H1 (cell line): ENCODE results near the gene FLT3. TPM values are rescaled to one million over a fixed set of nuclear protein-coding genes. Genes with fewer than 3 reads are reported as not detected.

Experiments used
- CTCF ChIA-PET: fragments of 300-600 bp; sonication (Branson Sonifier 250); formaldehyde crosslinking; loops from one replicate; lab custom pipeline; 2021; ENCODE audit not compliant: partially characterized antibody; lab: Charles Lee
- POLR2A ChIA-PET: fragments of 300-600 bp; sonication (Branson Sonifier 250); formaldehyde crosslinking; loops from one replicate; lab custom pipeline; 2021; ENCODE audit warnings: inconsistent platforms; ENCODE audit not compliant: partially characterized antibody; lab: Charles Lee
- DNase-seq, 2 experiments: peaks; one replicate each; pipeline versions ENCODE4 v3.0.0 to v3.0.0-alpha.2; 2010 to 2022; ENCODE audit warnings: low spot score in 2 of 2, low read depth in 1 of 2, mixed read lengths in 1 of 2
- FAIRE-seq: peaks from 2 replicates; lab custom pipeline; 2011; peaks lifted over from hg19 to GRCh38; lab: Jason Lieb, UNC
- H2AFZ ChIP-seq: 2 replicates; pipeline ENCODE4 v1.8.1; 2012; ENCODE audit warnings: low read length, inconsistent platforms
- H2AK5ac ChIP-seq: 2 replicates; pipeline ENCODE4 v1.6.1; 2013; ENCODE audit warnings: low read depth, low read length
- H2BK120ac ChIP-seq: replicated peaks from 2 replicates; pipeline ENCODE3; 2013; ENCODE audit warnings: low read depth, low read length, inconsistent platforms
- H2BK12ac ChIP-seq: 2 replicates; pipeline ENCODE4 v1.6.1; 2013; ENCODE audit warnings: low read depth, low read length
- H2BK15ac ChIP-seq: 2 replicates; pipeline ENCODE4 v1.6.1; 2013; ENCODE audit warnings: low read length
- H2BK20ac ChIP-seq: 2 replicates; pipeline ENCODE4 v1.6.1; 2013; ENCODE audit warnings: low read length
- H2BK5ac ChIP-seq: 2 replicates; pipeline ENCODE4 v1.6.1; 2013; ENCODE audit warnings: low read depth, low read length
- H3K14ac ChIP-seq: 2 replicates; pipeline ENCODE4 v1.6.1; 2013; ENCODE audit warnings: inconsistent platforms; ENCODE audit not compliant: insufficient read length
- H3K18ac ChIP-seq: 2 replicates; pipeline ENCODE4 v1.6.1; 2013; ENCODE audit warnings: low read length; ENCODE audit errors: extremely low read depth
- H3K23ac ChIP-seq: 2 replicates; pipeline ENCODE4 v1.6.1; 2013; ENCODE audit warnings: inconsistent platforms; ENCODE audit not compliant: insufficient read length
- H3K23me2 ChIP-seq: 2 replicates; pipeline ENCODE4 v1.6.1; 2013; ENCODE audit warnings: low read depth, low read length
- H3K27ac ChIP-seq: 2 replicates; pipeline ENCODE4 v1.6.1; 2011; ENCODE audit warnings: low read depth, low read length, inconsistent platforms
- H3K27me3 ChIP-seq, 4 experiments: replicated peaks in 1 of 4; 1 replicate in 1 of 4; 2 replicates in 3 of 4; pipeline versions ENCODE4 v1.6.1 to v1.8.1; 2011 to 2013; ENCODE audit warnings: low read length in 3 of 4, mild to moderate bottlenecking in 3 of 4, inconsistent platforms in 2 of 4, mixed read lengths in 2 of 4, moderate library complexity in 1 of 4; ENCODE audit not compliant: control insufficient read depth in 3 of 4, insufficient read depth in 3 of 4; ENCODE audit errors: extremely low read depth in 1 of 4
- H3K36me3 ChIP-seq, 4 experiments: 2 replicates each; pipeline versions ENCODE4 v1.6.1 to v1.8.1; 2011 to 2013; ENCODE audit warnings: mild to moderate bottlenecking in 4 of 4, low read length in 3 of 4, moderate library complexity in 2 of 4, control low read depth in 1 of 4, inconsistent platforms in 1 of 4; ENCODE audit not compliant: insufficient read depth in 4 of 4, control insufficient read depth in 2 of 4
- H3K4ac ChIP-seq: replicated peaks from 2 replicates; pipeline ENCODE3; 2013; ENCODE audit warnings: low read length, low read depth, mixed read lengths, inconsistent platforms; ENCODE audit not compliant: insufficient read length
- H3K4me1 ChIP-seq, 4 experiments: replicated peaks in 1 of 4; 1 replicate in 1 of 4; 2 replicates in 3 of 4; pipeline versions ENCODE4 v1.6.1 to v1.8.1; 2011 to 2013; ENCODE audit warnings: low read length in 3 of 4, inconsistent platforms in 2 of 4, mixed read lengths in 1 of 4; ENCODE audit not compliant: insufficient read depth in 4 of 4, control insufficient read depth in 3 of 4
- H3K4me2 ChIP-seq, 2 experiments: 2 replicates each; pipeline versions ENCODE4 v1.6.1 to v1.8.1; 2011 to 2013; ENCODE audit warnings: low read depth in 2 of 2, low read length in 2 of 2, control low read depth in 1 of 2, inconsistent platforms in 1 of 2, mild to moderate bottlenecking in 1 of 2; ENCODE audit not compliant: insufficient read depth in 1 of 2
- H3K4me3 ChIP-seq, 4 experiments: fragments of 200-600, 300-600 bp in 1 of 4; sonication (generic), shearing (Covaris generic), sonication (Bioruptor Twin) in 1 of 4; 2 replicates each; pipeline versions ENCODE4 v1.5.1 to v1.8.1; 2011 to 2016; ENCODE audit warnings: low read length in 4 of 4, low read depth in 3 of 4, control low read depth in 2 of 4, inconsistent platforms in 2 of 4, mild to moderate bottlenecking in 2 of 4, mixed read lengths in 1 of 4, moderate library complexity in 1 of 4; ENCODE audit not compliant: insufficient read depth in 2 of 4; ENCODE audit errors: extremely low read depth in 1 of 4
- H3K56ac ChIP-seq: replicated peaks from 2 replicates; pipeline ENCODE3; 2013; ENCODE audit warnings: low read depth, mild to moderate bottlenecking, mixed read lengths, low read length, inconsistent platforms; ENCODE audit not compliant: insufficient read length
- H3K79me1 ChIP-seq: 2 replicates; pipeline ENCODE4 v1.6.1; 2013; ENCODE audit warnings: low read depth, low read length, control low read depth
- H3K79me2 ChIP-seq, 2 experiments: 2 replicates each; pipeline versions ENCODE4 v1.6.1 to v1.8.1; 2012 to 2013; ENCODE audit warnings: low read length in 2 of 2, mild to moderate bottlenecking in 2 of 2, inconsistent platforms in 1 of 2; ENCODE audit not compliant: insufficient read depth in 2 of 2, control insufficient read depth in 1 of 2
- H3K9ac ChIP-seq, 4 experiments: replicated peaks in 1 of 4; 1 replicate in 1 of 4; 2 replicates in 3 of 4; pipeline versions ENCODE4 v1.6.1 to v1.8.1; 2011 to 2013; ENCODE audit warnings: low read depth in 3 of 4, low read length in 3 of 4, control low read depth in 2 of 4, mild to moderate bottlenecking in 2 of 4, moderate library complexity in 2 of 4, inconsistent platforms in 1 of 4; ENCODE audit errors: extremely low read depth in 1 of 4
- H3K9me3 ChIP-seq, 2 experiments: 2 replicates each; pipeline versions ENCODE4 v1.6.1 to v1.8.1; 2012 to 2013; ENCODE audit warnings: mild to moderate bottlenecking in 2 of 2, moderate library complexity in 2 of 2, control low read depth in 1 of 2, inconsistent platforms in 1 of 2, low read depth in 1 of 2, low read length in 1 of 2, mixed read lengths in 1 of 2; ENCODE audit not compliant: insufficient read depth in 2 of 2
- H4K20me1 ChIP-seq, 2 experiments: replicated peaks in 1 of 2; 2 replicates each; pipeline versions ENCODE3 to v1.8.1; 2011 to 2013; ENCODE audit warnings: inconsistent platforms in 2 of 2, low read length in 2 of 2, mild to moderate bottlenecking in 1 of 2; ENCODE audit not compliant: insufficient read depth in 2 of 2, control insufficient read depth in 1 of 2
- H4K5ac ChIP-seq: 2 replicates; pipeline ENCODE4 v1.6.1; 2013; ENCODE audit warnings: low read length, low read depth, mixed read lengths, inconsistent platforms; ENCODE audit not compliant: insufficient read length
- H4K8ac ChIP-seq: 2 replicates; pipeline ENCODE4 v1.8.0; 2013; ENCODE audit warnings: mild to moderate bottlenecking, moderate library complexity, low read length, inconsistent platforms; ENCODE audit not compliant: insufficient read depth; ENCODE audit errors: extremely low read depth
- H4K91ac ChIP-seq: replicated peaks from 2 replicates; pipeline ENCODE3; 2013; ENCODE audit warnings: low read length, mixed read lengths, inconsistent platforms; ENCODE audit not compliant: insufficient read length
- EGR1 ChIP-seq: IDR thresholded peaks from 2 replicates; pipeline ENCODE4 v1.6.1; 2011; ENCODE audit warnings: low read depth, low read length, borderline replicate concordance
- JUND ChIP-seq: IDR thresholded peaks from 2 replicates; pipeline ENCODE4 v1.6.1; 2011; ENCODE audit warnings: mild to moderate bottlenecking, improper control_type of control experiment, low read length
- KDM5A ChIP-seq: fragments of 200-600 bp; IDR thresholded peaks from 2 replicates; pipeline ENCODE4 v1.7.1; 2012; ENCODE audit warnings: mild to moderate bottlenecking, low read length, inconsistent platforms, mixed read lengths
- SRF ChIP-seq: IDR thresholded peaks from 2 replicates; pipeline ENCODE4 v1.6.1; 2011; ENCODE audit warnings: mild to moderate bottlenecking, low read depth, low read length, moderate library complexity
- TAF7 ChIP-seq: optimal IDR thresholded peaks from 2 replicates; pipeline ENCODE3; 2011; ENCODE audit warnings: low read depth, mild to moderate bottlenecking, inconsistent platforms, low read length, moderate library complexity, borderline replicate concordance
- WGBS, 2 experiments: shearing (Covaris generic) in 1 of 2; methylation state at CpG; one replicate each; pipeline versions ENCODE4 v1.1.6 to v1.1.7; 2013 to 2015; ENCODE audit warnings: low lambda C conversion rate in 2 of 2, mixed read lengths in 2 of 2, inconsistent platforms in 1 of 2, low coverage in 1 of 2, missing lambda C conversion rate in 1 of 2; ENCODE audit not compliant: insufficient replicate concordance in 2 of 2, insufficient coverage in 1 of 2, insufficient read length in 1 of 2; ENCODE audit errors: extremely low coverage in 1 of 2, missing lambda C conversion rate in 1 of 2; 5-methylcytosine and 5-hydroxymethylcytosine counted together
- polyA plus RNA-seq, 7 experiments: library from polyadenylated mRNA; depleted of rRNA in 3 of 7; stranded (reverse) in 5 of 7; unstranded in 2 of 7; fragments of >200 nt in 5 of 7; fragments of 200-250 nt in 2 of 7; gene quantifications; 1 replicate in 5 of 7; 2 replicates in 1 of 7; 4 replicates in 1 of 7; pipeline versions ENCODE4 v1.2.1 to v1.2.3, GENCODE V29; 2011 to 2013; ENCODE audit warnings: missing spikeins in 2 of 7, mixed read lengths in 2 of 7
- total RNA-seq: library from RNA; stranded (reverse); fragmentation: NEBNext Ultra II Directional; extraction: Animal tissue kit (Norgen Biotek cat#: 25700); gene quantifications from 2 replicates; pipeline ENCODE4 v1.2.1, GENCODE V29; 2021

The FLT3 gene
- total and polyA plus RNA-seq, 2 of the 8 experiments (the other 6 are each of a cell fraction or from before 2014, with no cell fraction given), result 0.44 to 0.71 TPM

DNA sequence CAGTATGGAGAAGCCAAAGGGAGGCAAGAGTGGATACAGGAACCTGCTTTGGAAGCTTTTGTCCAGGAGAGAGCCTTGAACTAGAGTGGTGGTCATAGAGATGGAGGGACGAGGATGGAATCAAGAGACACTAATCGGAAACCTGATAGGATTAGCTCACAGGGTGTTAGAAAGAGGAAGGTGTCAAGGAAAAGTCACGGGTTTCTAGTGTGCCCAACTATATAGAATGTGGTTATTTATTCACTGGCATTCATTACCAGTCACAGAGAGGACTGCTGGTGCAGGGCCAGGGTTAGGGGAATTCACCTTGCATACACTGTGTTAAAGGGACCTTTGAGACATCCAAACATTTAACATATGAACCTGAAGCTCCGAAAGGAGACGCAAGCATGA lies 68.5 kb downstream of the FLT3 start:
- Histone ChIP-seq H3K27ac (no peak overlapping the region), H3K56ac (no peak overlapping the region), H2BK120ac (no peak overlapping the region), H3K36me3 (no peaks in the 10 kb centered on the region), H2BK12ac (no peak overlapping the region), H3K9ac (no peak overlapping the region), H3K4me2 (no peak overlapping the region), H2AK5ac (no peak overlapping the region), H4K91ac (no peak overlapping the region), H4K20me1 (no peaks in the 10 kb centered on the region), H3K79me2 (no peaks in the 10 kb centered on the region), H3K4me3 (no peak overlapping the region), H3K79me1 (no peaks in the 10 kb centered on the region), H2AFZ (no peak overlapping the region), H2BK15ac (no peak overlapping the region), H3K23ac (no peak overlapping the region), H3K14ac (no peak overlapping the region), H3K23me2 (no peaks in the 10 kb centered on the region), H2BK5ac (no peak overlapping the region), H4K5ac (no peak overlapping the region), H2BK20ac (no peak overlapping the region), H3K4me1 (no peaks in the 10 kb centered on the region), H3K4ac (no peak overlapping the region), H3K27me3 (no peaks in the 10 kb centered on the region), H3K18ac (no peak overlapping the region), H3K9me3 (no peaks in the 10 kb centered on the region), H4K8ac (no peak overlapping the region)
- FAIRE-seq, result no peak
- ChIA-PET POLR2A (interaction anchor here (1.0 kb wide), 1 partner anchor 14 kb away, joined by 3 read pairs; no protein-coding TSS in a partner anchor), CTCF (interaction anchor here (0.7 to 1.4 kb wide), 2 partner anchors 28 to 192 kb away, joined by 3 to 5 read pairs; no protein-coding TSS in a partner anchor)
- 83% methylated on average over 5 of the region's 5 CpGs; no CpG with 5 or more reads in 1 of the 2 experiments for WGBS, 2 experiments
- TF ChIP-seq KDM5A (no peak), JUND (no peak), EGR1 (no peak), TAF7 (no peak), SRF (no peak)
- DNase-seq, result no peak
